Psoas muscle (tissue), 8 donors: ENCODE measurements around the gene SMARCA4. TPM values are rescaled to one million over a fixed set of nuclear protein-coding genes. Genes with fewer than 3 reads are reported as not detected.

Experiments used
- ATAC-seq, 4 donors: fragments of 200-7000 bp; cut with Tn5 transposase; one replicate each; pipeline ENCODE4 v1.9.1; 2020; ENCODE audit warnings: moderate library complexity in 3 of 4, mild to moderate bottlenecking in 2 of 4
- DNase-seq, 2 donors: peaks; one replicate each; pipeline ENCODE4 v3.0.0-alpha.2; 2020
- H3K27ac ChIP-seq: fragments of 200-600 bp; one replicate; pipeline ENCODE4 v1.8.0; 2022
- H3K27me3 ChIP-seq, 3 donors: fragments of 200-600 bp in 1 of 3; one replicate each; pipeline versions ENCODE4 v1.6.1 to v1.8.0; 2013 to 2022; ENCODE audit warnings: low read length in 2 of 3, mild to moderate bottlenecking in 2 of 3, moderate library complexity in 1 of 3; ENCODE audit not compliant: insufficient read depth in 3 of 3
- H3K36me3 ChIP-seq, 2 donors: fragments of 200-600 bp in 1 of 2; one replicate each; pipeline versions ENCODE4 v1.6.1 to v1.8.0; 2013 to 2022; ENCODE audit warnings: low read depth in 1 of 2, mild to moderate bottlenecking in 1 of 2, moderate library complexity in 1 of 2; ENCODE audit not compliant: insufficient read depth in 1 of 2
- H3K4me1 ChIP-seq: fragments of 200-600 bp; one replicate; pipeline ENCODE4 v1.8.0; 2022
- H3K4me3 ChIP-seq: fragments of 200-600 bp; one replicate; pipeline ENCODE4 v1.8.0; 2022; ENCODE audit warnings: mild to moderate bottlenecking
- H3K9me3 ChIP-seq: fragments of 200-600 bp; one replicate; pipeline ENCODE4 v1.8.0; 2022
- WGBS, 3 donors: extraction: QIAGEN DNeasy Blood & Tissue Kit; methylation state at CpG; one replicate each; pipeline versions ENCODE4 v1.1.6 to v1.1.7; 2013; 5-methylcytosine and 5-hydroxymethylcytosine counted together
- intact Hi-C, 2 donors: fragments of 100-400 bp; cut with DNase I; formaldehyde crosslinking; loops; one replicate each; pipeline versions ENCODE4 v1.11.0 to v1.14.2; 2022
- polyA plus RNA-seq, 3 donors: library from polyadenylated mRNA; stranded (reverse); fragments of 200-250 nt; gene quantifications; one replicate each; pipeline ENCODE4 v1.2.3, GENCODE V29; 2013
- total RNA-seq, 4 donors: library from RNA; stranded (reverse); fragmentation: NEBNext Ultra II Directional in 2 of 4; extraction: Animal tissue kit (Norgen Biotek cat#: 25700) in 2 of 4; gene quantifications; one replicate each; pipeline versions ENCODE4 v1.2.1 to v1.2.4, GENCODE V29; 2021 to 2023
- TF ChIP-seq, protein P1 (sequence below): fragments of 200-600 bp; IDR thresholded peaks from one replicate; pipeline ENCODE4 v1.8.0; 2022; ENCODE audit warnings: antibody characterized with exemption
- donor health status: healthy with polysubstance abuse.
- donor health status: DM: no; HTN: no; CAD: no; lungs with moderate emphysema.
- donor health status: Bipolar disorder and iron deficiency.
- donor health status: healthy.
- donor health status: DM: yes; HTN: yes; CAD: no.
- donor health status: DM: no; HTN: no; CAD: no.
- donor health status: DM: no; HTN: no; CAD: no.
- donor health status: DM: yes; HTN: yes; CAD: no.

SMARCA4 gene
- total and polyA plus RNA-seq, 7 donors = 34.8 to 124 (median 51.9) TPM

GRCh38 chr19:11090264-11090996 is 129.6 kb downstream of the SMARCA4 start:
- intact Hi-C loops = no loop called here
- TF ChIP-seq, protein P1, sequence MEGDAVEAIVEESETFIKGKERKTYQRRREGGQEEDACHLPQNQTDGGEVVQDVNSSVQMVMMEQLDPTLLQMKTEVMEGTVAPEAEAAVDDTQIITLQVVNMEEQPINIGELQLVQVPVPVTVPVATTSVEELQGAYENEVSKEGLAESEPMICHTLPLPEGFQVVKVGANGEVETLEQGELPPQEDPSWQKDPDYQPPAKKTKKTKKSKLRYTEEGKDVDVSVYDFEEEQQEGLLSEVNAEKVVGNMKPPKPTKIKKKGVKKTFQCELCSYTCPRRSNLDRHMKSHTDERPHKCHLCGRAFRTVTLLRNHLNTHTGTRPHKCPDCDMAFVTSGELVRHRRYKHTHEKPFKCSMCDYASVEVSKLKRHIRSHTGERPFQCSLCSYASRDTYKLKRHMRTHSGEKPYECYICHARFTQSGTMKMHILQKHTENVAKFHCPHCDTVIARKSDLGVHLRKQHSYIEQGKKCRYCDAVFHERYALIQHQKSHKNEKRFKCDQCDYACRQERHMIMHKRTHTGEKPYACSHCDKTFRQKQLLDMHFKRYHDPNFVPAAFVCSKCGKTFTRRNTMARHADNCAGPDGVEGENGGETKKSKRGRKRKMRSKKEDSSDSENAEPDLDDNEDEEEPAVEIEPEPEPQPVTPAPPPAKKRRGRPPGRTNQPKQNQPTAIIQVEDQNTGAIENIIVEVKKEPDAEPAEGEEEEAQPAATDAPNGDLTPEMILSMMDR = no peak
- peak overlapping the region; percentile 83 for H3K27ac ChIP-seq
- no peaks in the 10 kb centered on the region for H3K9me3 ChIP-seq
- WGBS, 3 donors = 1% methylated on average over 35 to 64 of the region's 64 CpGs
- DNase-seq = peak; percentile 96 to 97
- ATAC-seq = peak; percentile 91 to 95 (median 94)
- peaks cover 18% of the 10 kb centered on the region for H3K4me1 ChIP-seq
- H3K4me3 ChIP-seq = peak overlapping the region; percentile 70
- H3K27me3 ChIP-seq = peaks cover 0 to 59% (median 6%) of the 10 kb centered on the region in 3 donors
- H3K36me3 ChIP-seq = no peaks in the 10 kb centered on the region

DNA sequence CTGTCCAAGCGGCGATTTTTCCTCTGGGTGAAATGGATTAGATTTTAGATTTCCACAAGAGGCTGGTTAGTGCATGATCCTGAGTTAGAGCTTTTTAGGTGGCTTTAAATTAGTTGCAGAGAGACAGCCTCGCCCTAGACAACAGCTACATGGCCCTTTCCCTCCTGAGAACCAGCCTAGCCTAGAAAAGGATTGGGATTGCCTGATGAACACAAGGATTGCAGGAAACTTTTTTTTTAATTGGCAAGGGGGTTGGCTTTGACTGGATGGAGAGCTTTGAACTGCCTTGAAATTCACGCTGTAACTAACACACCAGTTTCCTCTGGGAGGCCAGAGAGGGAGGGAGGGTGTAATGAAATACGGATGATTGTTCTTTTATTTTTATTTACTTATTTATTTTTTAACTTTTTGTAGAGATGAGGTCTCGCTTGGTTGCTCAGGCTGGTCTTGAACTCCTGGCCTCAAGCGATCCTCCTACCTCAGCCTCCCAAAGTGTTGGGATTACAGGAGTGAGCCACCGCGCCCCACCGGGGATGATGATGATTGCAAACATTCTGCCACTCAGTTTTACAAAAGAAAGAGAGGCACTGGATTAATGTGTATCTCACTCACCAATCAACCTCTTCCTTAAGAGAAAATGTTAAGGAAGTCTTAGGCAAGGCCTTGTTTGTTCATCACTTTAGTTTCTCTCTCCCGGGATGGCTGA is 130.3 kb downstream of the SMARCA4 start:
- WGBS, 3 donors = 35 to 37% (median 37%) methylated on average over 11 of the region's 11 CpGs
- Histone ChIP-seq H3K27ac (peak overlapping the region; percentile 83), H3K4me1 (peaks cover 17% of the 10 kb centered on the region), H3K9me3 (no peaks in the 10 kb centered on the region), H3K27me3 (peaks cover 0 to 64% (median 6%) of the 10 kb centered on the region in 3 donors), H3K36me3 (no peaks in the 10 kb centered on the region), H3K4me3 (peak overlapping the region; percentile 70)
- intact Hi-C loops = no loop called here
- ATAC-seq = peak in 2 of 4 donors; percentile 2 to 18
- DNase-seq = no peak
- TF ChIP-seq, protein P1 = no peak

GRCh38 chr19:11091703-11092153 is 130.9 kb downstream of the SMARCA4 start:
- ATAC-seq (peak in 2 of 4 donors; percentile 18 to 22), DNase-seq (peak; percentile 48 to 59)
- peak overlapping the region; percentile 70 for H3K4me3 ChIP-seq
- peak overlapping the region; percentile 83 for H3K27ac ChIP-seq
- H3K4me1 ChIP-seq = peaks cover 17% of the 10 kb centered on the region
- intact Hi-C loops = no loop called here
- no peaks in the 10 kb centered on the region for H3K9me3 ChIP-seq
- H3K36me3 ChIP-seq = no peaks in the 10 kb centered on the region
- 23 to 44% (median 27%) methylated on average over 8 of the region's 8 CpGs for WGBS, 3 donors
- TF ChIP-seq, protein P1 = no peak
- peaks cover 0 to 64% (median 6%) of the 10 kb centered on the region in 3 donors for H3K27me3 ChIP-seq

- Histone ChIP-seq H3K27me3 (peaks cover 0 to 61% (median 6%) of the 10 kb centered on the region in 3 donors), H3K4me1 (peaks cover 17% of the 10 kb centered on the region), H3K9me3 (no peaks in the 10 kb centered on the region), H3K4me3 (peak overlapping the region; percentile 70), H3K36me3 (no peaks in the 10 kb centered on the region), H3K27ac (peak overlapping the region; percentile 83)
- DNase-seq = no peak
- intact Hi-C loops = no loop called here
- WGBS, 3 donors = 54 to 70% (median 62%) methylated on average over 6 of the region's 6 CpGs
- TF ChIP-seq, protein P1 = no peak
- no peak for ATAC-seq
Measured at GRCh38 chr19:11092181-11092538, 131.3 kb downstream of the SMARCA4 start.
